ENCODE measurements around the gene DTX1. TPM values are rescaled to one million over a fixed set of nuclear protein-coding genes. Genes with fewer than 3 reads are reported as not detected.
"Not testable (repeated sequence)": the region's sequence is repeated elsewhere in the genome, so short reads cannot be mapped to it uniquely, and the experiment has no call there.

Gene DTX1
- polyA plus RNA-seq, 4 donors, result 10.6 to 16.5 (median 14.9) TPM

DNA sequence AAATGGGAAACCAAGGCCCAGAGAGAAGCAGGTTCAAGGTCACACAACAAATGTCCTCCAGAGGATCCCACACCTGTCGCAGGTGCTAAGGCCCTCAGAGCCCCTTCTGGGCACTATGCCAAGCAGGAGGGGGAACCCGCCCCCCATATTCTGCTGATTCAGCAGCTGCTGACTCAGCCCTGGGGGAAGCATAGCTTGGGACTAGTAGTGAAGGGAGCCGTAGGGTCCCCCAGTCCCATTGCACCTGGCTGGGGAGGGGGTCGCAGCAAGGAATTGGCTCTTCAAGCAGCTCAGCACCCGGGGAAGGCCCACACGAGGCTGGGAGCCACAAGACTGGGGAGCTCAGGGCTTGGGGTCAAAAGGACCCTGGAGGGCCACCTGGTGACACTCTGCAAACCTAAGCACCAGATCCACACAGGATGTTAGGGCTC, 78.0 kb downstream of the DTX1 start:
- no peak for DNase-seq (ENCODE audit: low read depth in 4 of 4, low spot score in 2 of 4)

DNA sequence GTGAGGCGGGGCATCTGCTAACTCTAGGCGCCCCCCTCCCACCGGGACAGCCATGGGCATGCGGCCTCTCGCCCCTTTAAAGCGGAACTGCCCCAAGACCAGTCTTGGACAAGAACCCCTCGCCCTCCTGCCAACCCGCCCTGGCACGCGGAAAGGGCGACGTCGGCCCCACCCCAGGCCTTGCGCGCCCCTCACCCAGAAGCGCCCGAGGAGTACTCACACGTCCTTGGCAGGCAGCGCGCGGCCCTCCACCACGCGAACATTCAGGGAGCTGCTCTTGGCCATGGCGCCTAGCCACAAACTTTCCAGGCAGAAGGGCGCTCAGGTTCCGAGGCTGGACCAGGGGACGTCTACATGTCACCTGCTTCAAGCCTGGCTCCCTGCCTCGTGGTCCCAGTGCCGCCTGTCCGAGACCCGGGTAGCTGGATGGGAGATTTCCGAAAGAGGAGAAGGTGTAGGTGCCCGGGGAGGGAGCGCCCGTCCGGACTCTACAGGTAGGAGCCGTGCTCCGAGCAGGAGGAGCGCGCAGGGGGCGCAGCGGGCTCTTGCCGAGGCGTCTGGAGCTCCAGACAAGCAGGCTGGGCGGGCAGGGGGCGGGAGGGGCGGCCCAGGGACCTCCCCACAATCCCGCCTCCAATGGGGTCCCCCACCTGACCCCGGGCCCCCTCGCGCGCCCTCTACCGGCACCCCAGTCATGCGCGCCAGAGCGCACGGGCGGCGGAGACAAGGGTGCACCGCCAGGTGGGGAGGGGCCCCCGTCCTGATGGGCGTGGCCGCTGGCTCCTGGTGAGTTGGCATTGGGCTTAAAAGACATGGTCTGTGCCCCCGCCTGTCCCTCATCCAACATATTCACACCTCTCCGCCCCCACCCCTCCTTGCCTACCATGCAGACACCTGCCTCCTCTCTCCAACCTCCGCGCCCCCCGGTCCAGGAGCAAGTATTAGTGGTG, 78.9 kb downstream of the DTX1 start, which contains the start of gene RASAL1:
TSS of gene RASAL1 (minus strand) at position 584 of the 950 bp plus-strand sequence. CDS start at position 285, 299 bp downstream.
- DNase-seq (ENCODE audit: low read depth in 4 of 4, low spot score in 2 of 4), result no peak

DNA sequence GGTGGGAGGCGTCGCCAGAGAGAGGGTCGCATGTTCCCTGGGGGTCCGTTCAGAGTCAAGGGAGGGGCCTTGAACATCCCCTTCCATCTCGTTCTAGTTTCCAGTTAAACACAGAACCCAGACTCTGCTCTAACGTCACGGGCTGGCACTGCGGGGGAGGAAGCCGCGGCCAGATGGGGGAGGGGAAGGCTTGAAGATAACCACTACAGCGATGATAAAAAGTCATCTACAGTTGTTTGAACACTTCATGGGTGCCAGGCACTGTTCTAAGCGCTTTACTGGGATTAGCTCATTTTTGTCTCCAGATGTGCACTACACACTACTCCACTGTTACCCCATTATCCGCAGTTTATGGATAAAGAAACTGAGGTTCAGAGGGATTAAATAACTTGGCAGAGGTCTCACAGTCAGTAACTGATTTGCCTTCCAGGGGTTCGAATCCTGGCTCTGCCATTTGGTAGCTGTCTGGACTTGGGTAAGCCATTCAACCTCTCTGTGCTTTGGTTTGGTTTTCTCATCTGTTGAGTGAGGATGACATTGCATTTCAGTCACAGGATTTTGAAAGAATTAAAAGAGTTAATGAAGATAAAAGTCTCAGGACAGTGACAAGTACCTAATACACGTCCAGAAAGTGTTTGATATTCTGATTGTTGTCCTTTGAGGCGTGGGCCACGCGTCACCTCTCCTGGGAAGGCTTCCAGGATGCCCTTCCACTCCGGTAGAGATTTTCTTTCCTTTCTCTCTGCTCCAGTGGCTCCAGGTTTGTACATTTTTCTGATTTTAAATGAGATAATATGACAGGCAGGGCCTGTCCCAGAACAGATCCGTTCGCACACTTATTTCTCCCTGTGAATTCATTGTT, 79.8 kb downstream of the DTX1 start:
- no peak for DNase-seq (ENCODE audit: low read depth in 4 of 4, low spot score in 2 of 4)

DNA sequence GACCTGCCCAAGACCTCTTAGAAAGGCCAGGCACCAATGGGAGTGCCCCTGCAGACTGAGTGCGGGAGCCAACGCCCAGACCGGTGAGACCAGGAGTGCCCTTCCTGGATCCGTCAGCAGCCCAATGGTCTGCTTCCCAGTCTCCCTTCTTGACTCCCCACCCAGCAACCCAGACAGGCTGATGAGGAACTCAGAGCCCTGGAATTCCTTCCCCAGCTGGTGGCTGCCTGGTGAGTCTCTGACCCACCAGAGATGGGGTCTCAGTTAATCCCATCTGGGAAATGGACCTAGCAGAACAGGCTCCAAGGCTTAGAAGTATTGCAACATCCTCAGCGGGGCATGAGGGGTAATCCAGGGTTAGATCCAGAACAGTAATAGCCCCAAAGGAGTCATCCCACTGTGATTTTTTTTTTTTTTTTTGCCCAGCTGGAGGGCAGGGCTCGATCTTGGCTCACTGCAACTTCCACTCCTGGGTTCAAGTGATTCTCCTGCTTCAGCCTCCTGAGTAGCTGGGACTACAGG, 80.5 kb downstream of the DTX1 start:
- no peak for DNase-seq (ENCODE audit: low read depth in 4 of 4, low spot score in 2 of 4)

DNA sequence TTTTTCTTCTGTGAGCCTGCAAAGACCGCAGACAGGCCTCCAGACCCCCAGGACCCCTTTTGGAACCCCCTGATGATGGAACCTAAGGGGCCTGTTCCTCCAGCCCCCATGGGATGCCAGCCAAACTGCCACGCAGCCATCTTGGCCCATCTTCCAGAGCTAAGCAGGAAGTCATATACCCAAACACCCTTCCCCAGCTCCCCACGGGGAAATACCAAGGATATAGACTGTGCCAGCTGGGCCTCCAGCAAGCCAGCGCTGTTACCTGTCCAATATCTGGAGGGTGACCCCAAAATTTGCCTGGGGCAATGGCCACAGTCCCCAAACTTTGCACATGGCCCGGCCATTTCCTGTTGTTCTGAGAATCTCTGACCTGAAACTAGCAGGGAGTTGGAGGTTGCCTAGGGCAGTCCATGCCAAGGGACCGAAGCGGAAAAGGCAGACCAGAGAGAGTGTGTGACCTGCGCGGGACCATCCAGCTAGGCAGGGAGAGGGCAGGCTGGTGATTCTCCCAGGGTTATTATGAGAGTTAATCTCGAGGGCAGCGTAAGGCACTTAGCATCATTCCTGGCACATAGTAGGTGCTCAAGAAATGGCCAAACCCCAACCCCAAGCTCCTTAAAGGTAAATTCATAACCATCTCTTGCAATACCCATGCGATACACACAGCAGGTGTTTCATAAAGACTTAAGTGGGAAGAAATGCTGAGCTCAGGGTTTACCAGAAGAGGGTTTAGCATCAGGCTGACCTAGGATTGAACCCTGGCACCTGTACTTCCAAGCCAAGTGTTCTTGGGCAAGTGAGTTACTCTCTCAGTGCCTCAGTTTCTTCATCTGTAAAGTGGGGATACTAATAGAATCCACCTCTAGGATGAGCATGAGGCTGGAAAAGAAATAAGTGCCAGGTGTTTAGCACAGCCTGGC, 81.6 kb downstream of the DTX1 start:
- DNase-seq (ENCODE audit: low read depth in 4 of 4, low spot score in 2 of 4), result no peak

DNA sequence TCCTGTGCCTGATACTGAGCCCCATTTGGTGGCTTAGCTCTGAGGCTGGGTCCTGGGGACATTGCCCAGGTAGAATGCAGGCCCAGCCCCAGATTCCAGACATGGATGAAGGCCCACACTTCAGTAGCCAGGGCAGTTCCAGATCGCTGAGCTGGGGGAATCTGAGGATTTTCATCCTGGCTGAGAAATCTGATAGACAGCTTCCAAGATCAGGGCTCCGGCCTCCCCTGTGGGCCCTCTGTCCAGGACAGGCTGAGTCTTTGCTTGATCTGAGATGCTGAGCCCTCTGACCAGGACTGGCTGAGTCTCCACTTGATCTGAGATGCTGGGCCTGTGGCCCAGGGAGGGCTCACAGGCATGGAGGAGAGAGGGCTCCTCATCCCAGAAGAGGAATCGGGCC, 82.3 kb downstream of the DTX1 start:
- no peak for DNase-seq (ENCODE audit: low read depth in 4 of 4, low spot score in 2 of 4)

DNA sequence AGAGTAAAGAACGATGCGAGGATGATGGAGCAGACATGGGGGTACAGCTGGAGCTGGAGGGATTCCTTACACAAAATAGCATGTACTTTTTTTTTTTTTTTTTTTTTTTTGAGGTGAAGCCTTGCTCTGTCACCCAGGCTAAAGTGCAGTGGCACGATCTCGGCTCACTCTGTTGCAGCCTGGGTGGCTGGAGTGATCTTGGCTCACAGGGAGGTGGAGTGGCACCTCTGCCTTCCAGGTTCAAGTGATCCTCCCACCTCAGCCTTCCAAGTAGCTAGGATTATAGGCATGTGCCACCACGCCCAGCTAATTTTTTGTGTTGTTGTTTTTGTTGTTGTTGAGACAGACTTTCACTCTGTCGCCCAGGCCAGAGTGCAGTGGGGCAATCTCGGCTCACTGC, 84.2 kb downstream of the DTX1 start:
- DNase-seq (ENCODE audit: low read depth in 4 of 4, low spot score in 2 of 4), result no peak

DNA sequence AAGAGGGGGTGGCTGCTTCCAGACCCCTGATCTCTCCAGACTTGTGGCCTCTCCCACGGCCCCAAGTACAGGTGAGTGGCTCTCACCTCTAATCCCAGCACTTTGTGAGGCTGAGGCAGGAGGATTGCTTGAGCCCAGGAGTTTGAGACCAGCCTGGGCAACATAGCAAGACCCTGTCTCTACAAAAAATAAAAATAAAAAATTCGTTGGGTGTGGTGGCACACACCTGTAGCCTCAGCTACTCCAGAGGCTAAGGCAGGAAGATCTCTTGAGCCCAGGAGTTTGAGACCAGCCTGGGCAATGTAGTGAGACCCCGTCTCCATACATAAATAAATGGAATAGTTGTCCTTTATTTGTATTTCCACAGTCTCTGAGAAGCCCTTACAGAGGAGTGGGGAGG, 85.2 kb downstream of the DTX1 start:
- not testable (repeated sequence) for DNase-seq (ENCODE audit: low read depth in 4 of 4, low spot score in 2 of 4)

DNA sequence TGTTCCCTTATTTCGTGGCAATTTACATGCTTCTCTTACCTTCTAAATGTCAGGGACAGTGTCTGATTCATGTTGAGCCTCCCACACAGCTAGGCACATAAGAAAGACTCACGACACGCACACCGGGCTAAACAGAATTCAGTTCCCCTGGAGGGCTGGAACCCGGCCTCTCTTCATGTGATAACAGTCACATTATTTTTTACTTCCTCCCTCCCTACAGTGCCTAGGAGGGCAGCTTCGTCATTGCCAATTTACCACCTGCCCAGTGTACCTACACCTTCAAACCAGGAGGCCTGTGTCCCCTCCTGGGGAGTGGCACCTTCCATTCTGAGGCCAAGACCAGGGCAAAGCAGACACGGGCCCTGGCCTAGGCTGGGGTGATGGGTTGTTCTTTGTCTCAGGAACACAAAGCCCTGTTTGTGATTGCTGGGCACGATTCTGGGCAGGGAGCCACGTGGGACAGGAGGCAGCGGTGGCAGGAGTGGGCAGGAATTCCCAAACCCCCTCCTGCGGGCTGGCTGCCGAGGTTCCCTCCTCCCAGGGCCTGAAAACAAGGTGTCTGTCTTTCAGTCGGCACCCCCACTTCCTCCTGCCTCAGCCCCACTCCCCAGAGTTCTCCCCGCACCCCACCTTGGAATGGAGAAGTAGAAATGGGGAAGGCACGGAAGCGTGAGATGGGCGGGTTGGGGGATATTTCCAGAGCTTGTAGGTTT, 85.8 kb downstream of the DTX1 start:
- no peak for DNase-seq (ENCODE audit: low read depth in 4 of 4, low spot score in 2 of 4)

DNA sequence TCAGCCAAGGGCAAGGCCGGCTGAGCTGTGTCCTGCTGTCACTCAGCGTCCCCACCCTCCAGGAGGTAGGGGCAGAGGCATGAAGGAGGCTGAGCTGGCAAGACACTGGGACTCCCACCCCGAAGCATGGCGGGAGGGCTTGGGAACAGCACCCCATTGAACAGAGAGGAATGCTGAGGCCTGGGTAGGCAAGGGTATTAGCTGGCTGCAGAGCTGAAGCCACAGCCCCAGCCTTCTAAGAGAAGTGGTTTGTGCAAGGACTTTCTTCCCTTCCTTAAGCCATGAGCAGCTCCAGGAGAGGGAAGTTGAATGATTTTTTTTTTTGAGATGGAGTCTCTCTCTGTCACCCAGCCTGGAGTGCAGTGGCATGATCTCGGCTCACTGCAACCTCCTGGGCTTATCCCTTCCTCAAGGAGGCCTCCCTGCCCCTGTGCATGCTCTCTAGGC, 86.4 kb downstream of the DTX1 start:
- DNase-seq (ENCODE audit: low read depth in 4 of 4, low spot score in 2 of 4), result no peak

DNA sequence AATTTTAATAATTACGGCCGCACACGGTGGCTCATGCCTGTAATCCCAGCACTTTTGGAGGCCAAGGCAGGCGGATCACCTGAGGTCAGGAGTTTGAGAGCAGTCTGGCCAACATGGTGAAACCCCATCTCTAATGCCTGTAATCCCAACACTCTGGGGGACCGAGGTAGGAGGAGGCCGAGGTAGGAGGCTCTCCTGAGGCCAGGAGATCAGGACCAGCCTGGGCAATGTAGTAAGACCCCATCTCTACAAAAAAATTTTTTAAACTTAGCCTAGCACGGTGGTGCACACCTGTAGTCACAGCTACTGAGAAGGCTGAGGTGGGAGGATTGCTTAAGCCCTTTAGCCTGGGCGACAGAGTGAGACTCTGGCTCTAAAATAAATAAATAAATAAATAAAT, 87.4 kb downstream of the DTX1 start:
- DNase-seq (ENCODE audit: low read depth in 4 of 4, low spot score in 2 of 4), result no peak

DNA sequence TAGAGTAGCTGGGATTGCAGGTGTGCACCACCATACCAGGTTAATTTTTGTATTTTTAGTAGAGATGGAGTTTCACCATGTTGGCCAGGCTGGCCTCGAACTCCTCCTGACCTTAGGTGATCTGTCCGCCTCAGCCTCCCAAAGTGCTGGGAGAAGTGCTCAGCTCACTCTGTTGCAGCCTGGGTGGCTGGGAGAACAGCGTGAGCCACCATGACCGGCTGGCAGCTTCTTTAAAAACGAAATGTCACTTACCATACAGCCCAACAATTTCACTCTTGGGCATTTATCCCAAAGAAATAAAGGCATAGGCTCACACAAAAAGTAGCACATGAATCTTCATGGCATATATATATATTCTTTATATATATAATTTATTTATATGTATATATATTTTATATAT, 88.3 kb downstream of the DTX1 start:
- DNase-seq (ENCODE audit: low read depth in 4 of 4, low spot score in 2 of 4), result no peak

DNA sequence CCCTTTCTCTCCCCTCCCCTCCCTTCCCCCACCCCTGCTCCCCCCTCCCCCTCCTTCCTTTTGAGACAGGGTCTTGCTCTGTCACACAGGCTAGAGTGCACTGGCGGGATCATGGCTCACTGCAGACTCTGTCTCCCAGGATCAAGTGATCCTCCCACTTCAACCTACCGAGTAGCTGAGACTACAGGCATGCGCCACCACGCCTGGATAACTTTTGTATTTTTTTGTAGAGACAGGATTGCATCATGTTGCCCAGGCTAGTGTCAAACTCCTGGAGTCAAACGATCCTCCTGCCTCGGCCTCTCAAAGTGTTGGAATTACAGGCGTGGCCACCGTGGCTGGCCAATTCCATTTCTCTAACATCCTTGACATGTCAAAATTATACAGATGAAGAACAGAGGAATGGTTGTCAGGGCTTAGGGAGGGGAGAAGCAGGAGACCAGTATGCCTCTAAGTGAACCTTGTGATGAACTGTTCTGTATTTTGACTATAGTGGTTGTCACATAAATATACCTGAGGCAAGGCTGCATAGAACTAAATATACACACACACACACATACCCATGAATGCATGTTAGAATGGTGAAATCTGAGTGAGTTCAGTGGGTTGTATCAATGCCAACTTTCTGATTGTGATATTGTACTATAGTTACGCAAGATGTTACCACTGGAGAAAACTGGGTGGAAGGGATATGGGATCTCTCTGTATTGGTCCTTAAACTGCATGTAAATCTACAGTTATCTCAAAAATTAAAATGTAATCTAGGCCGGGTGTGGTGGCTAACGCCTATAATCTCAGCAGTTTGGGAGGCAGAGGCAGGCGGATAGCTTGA, 89.4 kb downstream of the DTX1 start:
- no peak for DNase-seq (ENCODE audit: low read depth in 4 of 4, low spot score in 2 of 4)

DNA sequence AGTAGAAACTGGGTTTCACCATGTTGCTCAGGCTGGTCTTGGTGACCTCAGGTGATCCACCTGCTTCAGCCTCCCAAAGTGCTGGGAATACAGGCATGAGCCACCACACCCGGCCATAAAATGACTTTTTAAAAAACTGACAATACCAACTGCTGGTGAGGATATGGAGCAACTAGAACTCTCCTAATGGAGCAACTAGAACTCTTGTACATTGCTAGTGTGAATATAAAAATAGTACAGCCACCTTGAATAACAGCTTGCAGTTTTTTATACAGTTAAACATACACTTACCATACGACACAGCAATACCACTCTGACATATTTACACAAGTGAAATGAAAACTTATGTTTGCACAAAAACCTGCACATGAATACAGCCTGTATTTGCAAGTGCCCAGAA, 90.5 kb downstream of the DTX1 start:
- DNase-seq (ENCODE audit: low read depth in 4 of 4, low spot score in 2 of 4), result no peak

Data from left renal cortex interstitium (tissue), 4 donors.